SU-DHL-6 (cell line): ENCODE data around the gene TRDMT1.

Experiments used
- CTCF ChIP-seq: fragments of 200-600 bp; sonication (generic); IDR thresholded peaks from one replicate; pipeline ENCODE4 v1.5.1; 2017; ENCODE audit warnings: antibody characterized with exemption, mild to moderate bottlenecking, low read length, moderate library complexity; ENCODE audit not compliant: insufficient read depth, poor library complexity, severe bottlenecking
- EZH2phosphoT487 ChIP-seq: fragments of 200-600 bp; sonication (generic), shearing (Covaris generic); conservative IDR thresholded peaks from 2 replicates; pipeline ENCODE4 v1.6.1; 2018; ENCODE audit warnings: mild to moderate bottlenecking, antibody characterized with exemption, low read length, moderate library complexity, mixed read lengths

- TF ChIP-seq CTCF (no peak), EZH2phosphoT487 (no peak)
Observed at GRCh38 chr10:17113346-17113745, 88.1 kb downstream of the TRDMT1 start.
